SK-N-SH treated with all-trans-retinoic acid at 6 μM for 48 hours (cell line): ENCODE results near the gene RBBP7.
A peak's percentile ranks its signal among the peaks of the same experiment; 100 is the strongest.

Experiments used
- ATAC-seq: fragments of 200-7000 bp; cut with Tn5 transposase; 3 replicates; pipeline ENCODE4 v1.9.1; 2020; ENCODE audit warnings: mild to moderate bottlenecking, moderate library complexity
- ARNTL ChIP-seq: fragments of 450-650 bp; formaldehyde crosslinking; IDR thresholded peaks from 2 replicates; pipeline ENCODE4 v1.5.0; 2020; ENCODE audit warnings: low read depth, mild to moderate bottlenecking, moderate library complexity, borderline replicate concordance
- BACH2 ChIP-seq: fragments of 250-450 bp; sonication (Bioruptor Pico); IDR thresholded peaks from 2 replicates; pipeline ENCODE4 v1.9.0; 2021; ENCODE audit warnings: mild to moderate bottlenecking, borderline replicate concordance
- CREB5 ChIP-seq: fragments of 250-450 bp; sonication (Bioruptor Pico); IDR thresholded peaks from 2 replicates; pipeline ENCODE4 v1.5.1; 2020; ENCODE audit warnings: low read depth, mild to moderate bottlenecking, moderate library complexity
- CSDC2 ChIP-seq: fragments of 250-450 bp; sonication (Bioruptor Pico); IDR thresholded peaks from 2 replicates; pipeline ENCODE4 v1.5.0; 2020; ENCODE audit warnings: mild to moderate bottlenecking, moderate library complexity
- ESRRG ChIP-seq: fragments of 250-450 bp; sonication (Bioruptor Pico); IDR thresholded peaks from 2 replicates; pipeline ENCODE4 v1.6.1; 2021; ENCODE audit warnings: mild to moderate bottlenecking
- GLIS3 ChIP-seq: fragments of 250-450 bp; sonication (Bioruptor Pico); IDR thresholded peaks from 2 replicates; pipeline ENCODE4 v1.5.0; 2020; ENCODE audit warnings: mild to moderate bottlenecking, moderate library complexity
- ISL1 ChIP-seq: fragments of 250-450 bp; sonication (Bioruptor Pico); IDR thresholded peaks from 2 replicates; pipeline ENCODE4 v2.1.2; 2022; ENCODE audit warnings: mild to moderate bottlenecking, moderate library complexity
- OSR1 ChIP-seq: fragments of 250-450 bp; sonication (Bioruptor Pico); IDR thresholded peaks from 2 replicates; pipeline ENCODE4 v1.8.0; 2022; ENCODE audit warnings: moderate library complexity, mild to moderate bottlenecking, inconsistent platforms
- PATZ1 ChIP-seq: fragments of 250-450 bp; sonication (Bioruptor Pico); IDR thresholded peaks from 2 replicates; pipeline ENCODE4 v1.8.0; 2020; ENCODE audit warnings: mild to moderate bottlenecking, moderate library complexity, borderline replicate concordance
- POU6F1 ChIP-seq: fragments of 250-450 bp; sonication (Bioruptor Pico); IDR thresholded peaks from 2 replicates; pipeline ENCODE4 v1.8.0; 2021; ENCODE audit warnings: low read depth, mild to moderate bottlenecking, moderate library complexity, borderline replicate concordance
- RARB ChIP-seq: fragments of 250-450 bp; sonication (Bioruptor Pico); IDR thresholded peaks from 2 replicates; pipeline ENCODE4 v1.8.0; 2021; ENCODE audit warnings: mild to moderate bottlenecking, moderate library complexity
- SNAI2 ChIP-seq: fragments of 250-450 bp; sonication (Bioruptor Pico); IDR thresholded peaks from 2 replicates; pipeline ENCODE4 v1.5.0; 2020; ENCODE audit warnings: mild to moderate bottlenecking, moderate library complexity
- TCF4 ChIP-seq: fragments of 250-450 bp; sonication (Bioruptor Pico); IDR thresholded peaks from 2 replicates; pipeline ENCODE4 v1.8.0; 2021; ENCODE audit warnings: mild to moderate bottlenecking, moderate library complexity, borderline replicate concordance
- TOX ChIP-seq: fragments of 250-450 bp; sonication (Bioruptor Pico); IDR thresholded peaks from 2 replicates; pipeline ENCODE4 v1.8.0; 2021; ENCODE audit warnings: mild to moderate bottlenecking, moderate library complexity, borderline replicate concordance
- ZC3H10 ChIP-seq: fragments of 250-450 bp; sonication (Bioruptor Pico); IDR thresholded peaks from 2 replicates; pipeline ENCODE4 v1.5.1; 2021; ENCODE audit warnings: mild to moderate bottlenecking, moderate library complexity
- ZFP30 ChIP-seq: fragments of 450-650 bp; formaldehyde crosslinking; IDR thresholded peaks from 2 replicates; pipeline ENCODE4 v1.5.0; 2022; ENCODE audit warnings: mild to moderate bottlenecking, moderate library complexity
- ZNF565 ChIP-seq: fragments of 450-650 bp; formaldehyde crosslinking; conservative IDR thresholded peaks from 2 replicates; pipeline ENCODE4 v1.5.0; 2020; ENCODE audit warnings: low read depth, mild to moderate bottlenecking, moderate library complexity
- ZNF70 ChIP-seq: fragments of 450-650 bp; formaldehyde crosslinking; IDR thresholded peaks from 2 replicates; pipeline ENCODE4 v1.5.0; 2020; ENCODE audit warnings: mild to moderate bottlenecking, moderate library complexity
- ZNF8 ChIP-seq: fragments of 450-650 bp; formaldehyde crosslinking; IDR thresholded peaks from 2 replicates; pipeline ENCODE4 v1.5.0; 2020; ENCODE audit warnings: mild to moderate bottlenecking, moderate library complexity
- TF ChIP-seq, protein P1 (sequence below): fragments of 250-450 bp; sonication (Bioruptor Pico); IDR thresholded peaks from 2 replicates; pipeline ENCODE4 v1.5.1; 2021; ENCODE audit warnings: mild to moderate bottlenecking, moderate library complexity
- TF ChIP-seq, protein P2 (sequence below): fragments of 250-450 bp; sonication (Bioruptor Pico); IDR thresholded peaks from 2 replicates; pipeline ENCODE4 v1.5.0; 2020; ENCODE audit warnings: mild to moderate bottlenecking, moderate library complexity

Gene RBBP7

DNA sequence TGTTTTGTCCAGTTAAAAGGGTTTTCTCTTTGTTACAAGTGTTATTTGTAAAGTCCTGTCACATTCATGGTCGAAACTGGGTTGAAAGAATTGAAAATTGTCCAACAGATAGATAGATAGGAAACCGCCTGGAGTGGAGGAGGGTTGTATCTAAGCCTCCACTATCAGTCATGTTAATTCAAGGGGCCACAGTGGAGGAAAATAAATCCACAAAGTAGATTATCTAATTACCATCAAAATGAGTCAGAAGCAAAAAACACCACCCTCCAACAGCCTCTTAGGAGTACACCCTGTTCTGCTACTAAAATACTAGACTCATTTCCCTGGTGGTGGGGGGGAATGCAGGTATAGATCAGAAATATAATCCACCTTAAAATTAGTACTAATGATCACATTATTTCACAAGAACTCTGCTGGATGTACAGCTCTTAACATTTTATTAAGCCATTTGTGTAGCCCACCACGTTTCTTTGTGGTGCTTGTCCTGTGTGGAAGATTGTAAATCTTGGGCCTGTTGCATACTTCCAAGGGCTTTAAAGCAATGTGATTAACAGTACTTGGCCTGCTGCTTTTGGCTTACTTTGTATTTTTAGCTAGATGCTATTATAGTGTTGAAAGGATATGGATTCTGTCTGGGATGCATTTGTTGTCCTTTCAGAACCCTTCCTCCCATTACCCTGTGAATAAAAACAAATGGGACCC, 26.8 kb downstream of the RBBP7 start:
- TF ChIP-seq ZNF70 (CRISPR knock-in tag) (peak; percentile 81), BACH2 (no peak)
- ATAC-seq, result no peak; the same call in 2 of the 3 replicates

DNA sequence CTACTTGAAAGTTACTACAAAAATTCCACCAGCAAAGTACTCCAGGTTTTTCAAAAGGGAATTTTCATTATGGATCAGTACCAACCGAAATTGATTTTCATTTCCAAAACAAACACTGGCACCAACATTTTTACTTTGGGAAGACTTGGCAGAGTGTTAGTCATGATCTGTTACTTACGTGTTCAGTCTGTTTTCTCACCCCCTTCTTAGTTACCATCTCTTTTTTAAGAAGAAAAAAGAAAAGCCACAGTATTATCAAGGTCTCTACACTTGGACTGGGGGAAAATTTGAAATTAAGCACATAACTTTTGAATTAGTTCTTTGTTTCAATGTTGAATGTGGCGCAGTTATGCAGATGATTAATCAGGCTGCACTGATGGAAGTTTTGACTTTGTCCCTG, 27.5 kb downstream of the RBBP7 start:
- ATAC-seq, result no peak
- TF ChIP-seq ZC3H10 (CRISPR knock-in tag) (no peak), ESRRG (CRISPR knock-in tag) (no peak), ZNF70 (CRISPR knock-in tag) (no peak), OSR1 (CRISPR knock-in tag) (no peak), SNAI2 (no peak), BACH2 (no peak), PATZ1 (CRISPR knock-in tag) (no peak), CREB5 (CRISPR knock-in tag) (no peak), ZNF565 (CRISPR knock-in tag) (no peak), TOX (CRISPR knock-in tag) (no peak), ZNF8 (CRISPR knock-in tag) (no peak), TCF4 (CRISPR knock-in tag) (no peak), CSDC2 (no peak), ISL1 (CRISPR knock-in tag) (no peak), GLIS3 (CRISPR knock-in tag) (no peak), POU6F1 (no peak), RARB (CRISPR knock-in tag) (no peak), ARNTL (CRISPR knock-in tag) (no peak)
- TF ChIP-seq, protein P1, sequence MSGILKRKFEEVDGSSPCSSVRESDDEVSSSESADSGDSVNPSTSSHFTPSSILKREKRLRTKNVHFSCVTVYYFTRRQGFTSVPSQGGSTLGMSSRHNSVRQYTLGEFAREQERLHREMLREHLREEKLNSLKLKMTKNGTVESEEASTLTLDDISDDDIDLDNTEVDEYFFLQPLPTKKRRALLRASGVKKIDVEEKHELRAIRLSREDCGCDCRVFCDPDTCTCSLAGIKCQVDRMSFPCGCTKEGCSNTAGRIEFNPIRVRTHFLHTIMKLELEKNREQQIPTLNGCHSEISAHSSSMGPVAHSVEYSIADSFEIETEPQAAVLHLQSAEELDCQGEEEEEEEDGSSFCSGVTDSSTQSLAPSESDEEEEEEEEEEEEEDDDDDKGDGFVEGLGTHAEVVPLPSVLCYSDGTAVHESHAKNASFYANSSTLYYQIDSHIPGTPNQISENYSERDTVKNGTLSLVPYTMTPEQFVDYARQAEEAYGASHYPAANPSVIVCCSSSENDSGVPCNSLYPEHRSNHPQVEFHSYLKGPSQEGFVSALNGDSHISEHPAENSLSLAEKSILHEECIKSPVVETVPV (CRISPR knock-in tag), result no peak
- TF ChIP-seq, protein P2, sequence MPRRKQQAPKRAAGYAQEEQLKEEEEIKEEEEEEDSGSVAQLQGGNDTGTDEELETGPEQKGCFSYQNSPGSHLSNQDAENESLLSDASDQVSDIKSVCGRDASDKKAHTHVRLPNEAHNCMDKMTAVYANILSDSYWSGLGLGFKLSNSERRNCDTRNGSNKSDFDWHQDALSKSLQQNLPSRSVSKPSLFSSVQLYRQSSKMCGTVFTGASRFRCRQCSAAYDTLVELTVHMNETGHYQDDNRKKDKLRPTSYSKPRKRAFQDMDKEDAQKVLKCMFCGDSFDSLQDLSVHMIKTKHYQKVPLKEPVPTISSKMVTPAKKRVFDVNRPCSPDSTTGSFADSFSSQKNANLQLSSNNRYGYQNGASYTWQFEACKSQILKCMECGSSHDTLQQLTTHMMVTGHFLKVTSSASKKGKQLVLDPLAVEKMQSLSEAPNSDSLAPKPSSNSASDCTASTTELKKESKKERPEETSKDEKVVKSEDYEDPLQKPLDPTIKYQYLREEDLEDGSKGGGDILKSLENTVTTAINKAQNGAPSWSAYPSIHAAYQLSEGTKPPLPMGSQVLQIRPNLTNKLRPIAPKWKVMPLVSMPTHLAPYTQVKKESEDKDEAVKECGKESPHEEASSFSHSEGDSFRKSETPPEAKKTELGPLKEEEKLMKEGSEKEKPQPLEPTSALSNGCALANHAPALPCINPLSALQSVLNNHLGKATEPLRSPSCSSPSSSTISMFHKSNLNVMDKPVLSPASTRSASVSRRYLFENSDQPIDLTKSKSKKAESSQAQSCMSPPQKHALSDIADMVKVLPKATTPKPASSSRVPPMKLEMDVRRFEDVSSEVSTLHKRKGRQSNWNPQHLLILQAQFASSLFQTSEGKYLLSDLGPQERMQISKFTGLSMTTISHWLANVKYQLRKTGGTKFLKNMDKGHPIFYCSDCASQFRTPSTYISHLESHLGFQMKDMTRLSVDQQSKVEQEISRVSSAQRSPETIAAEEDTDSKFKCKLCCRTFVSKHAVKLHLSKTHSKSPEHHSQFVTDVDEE (CRISPR knock-in tag), result no peak

- TF ChIP-seq GLIS3 (CRISPR knock-in tag) (no peak), ZNF565 (CRISPR knock-in tag) (no peak), ARNTL (CRISPR knock-in tag) (no peak), ESRRG (CRISPR knock-in tag) (no peak), ZFP30 (CRISPR knock-in tag) (no peak)
- ATAC-seq, result peak; percentile 16; the same call in 2 of the 3 replicates
These were observed 30.2 kb downstream of the RBBP7 start for GRCh38 chrX:16839852-16840460.
